Sigmoid colon (tissue), 7 donors: ENCODE measurements around the gene TRIM3. TPM values are rescaled to one million over a fixed set of nuclear protein-coding genes. Genes with fewer than 3 reads are reported as not detected.

Experiments used
- DNase-seq: peaks from one replicate; pipeline ENCODE4 v3.0.0-alpha.2; 2019
- H3K27ac ChIP-seq, 4 donors: fragments of 200-600 bp; sonication (generic); one replicate each; pipeline ENCODE4 v1.5.1; 2016 to 2019; ENCODE audit warnings: mild to moderate bottlenecking in 1 of 4
- H3K27me3 ChIP-seq, 3 donors: fragments of 200-600 bp; sonication (generic); one replicate each; pipeline ENCODE4 v1.5.1; 2019; ENCODE audit warnings: mild to moderate bottlenecking in 1 of 3
- H3K36me3 ChIP-seq, 4 donors: fragments of 200-600 bp; sonication (generic); one replicate each; pipeline ENCODE4 v1.5.1; 2016 to 2019
- H3K4me1 ChIP-seq, 4 donors: fragments of 200-600 bp; sonication (generic); one replicate each; pipeline ENCODE4 v1.5.1; 2017 to 2019
- H3K4me3 ChIP-seq, 4 donors: fragments of 200-600 bp; sonication (generic); one replicate each; pipeline ENCODE4 v1.5.1; 2017 to 2019; ENCODE audit warnings: mild to moderate bottlenecking in 2 of 4, moderate library complexity in 1 of 4
- H3K9me3 ChIP-seq, 4 donors: fragments of 200-600 bp in 3 of 4; sonication (generic) in 3 of 4; one replicate each; pipeline versions ENCODE4 v1.5.1 to v1.6.1; 2013 to 2019
- EP300 ChIP-seq, 4 donors: sonication (generic); formaldehyde crosslinking; IDR thresholded peaks; one replicate each; pipeline ENCODE4 v1.6.1; 2017; ENCODE audit warnings: antibody characterized with exemption in 4 of 4
- POLR2A ChIP-seq, 2 donors: fragments of 450-650 bp; IDR thresholded peaks; one replicate each; pipeline ENCODE4 v1.6.1; 2016; ENCODE audit warnings: antibody characterized with exemption in 2 of 2, mild to moderate bottlenecking in 2 of 2, moderate library complexity in 2 of 2
- POLR2AphosphoS5 ChIP-seq, 4 donors: sonication (generic); formaldehyde crosslinking; IDR thresholded peaks; one replicate each; pipeline ENCODE4 v1.6.1; 2017; ENCODE audit warnings: antibody characterized with exemption in 4 of 4
- WGBS, 2 donors: extraction: QIAGEN DNeasy Blood & Tissue Kit; methylation state at CpG; one replicate each; pipeline ENCODE4 v1.1.7; 2013; 5-methylcytosine and 5-hydroxymethylcytosine counted together
- intact Hi-C: fragments of 100-400 bp; cut with DNase I; formaldehyde crosslinking; loops from one replicate; pipeline ENCODE4 v1.15.1; 2023
- polyA plus RNA-seq, 3 donors: library from polyadenylated mRNA; stranded (reverse); fragments of 200-250 nt; gene quantifications; one replicate each; pipeline ENCODE4 v1.2.3, GENCODE V29; 2013
- total RNA-seq, 4 donors: library from RNA; depleted of rRNA; stranded (reverse); fragments of >200 nt; gene quantifications; one replicate each; pipeline ENCODE4 v1.1.0, GENCODE V29; 2016
- TF ChIP-seq, protein P1 (sequence below), 4 experiments: fragments of 450-650 bp in 3 of 4; fragments of 200-600 bp in 1 of 4; IDR thresholded peaks; one replicate each; pipeline ENCODE4 v1.5.1; 2016 to 2019; ENCODE audit warnings: antibody characterized with exemption in 4 of 4, mild to moderate bottlenecking in 3 of 4, moderate library complexity in 2 of 4
- donor health status: healthy with polysubstance abuse.
- donor health status: Bipolar disorder and iron deficiency.
- donor health status: healthy.

The TRIM3 gene
- total and polyA plus RNA-seq, 7 donors: 14.6 to 27.1 (median 19.8) TPM

DNA sequence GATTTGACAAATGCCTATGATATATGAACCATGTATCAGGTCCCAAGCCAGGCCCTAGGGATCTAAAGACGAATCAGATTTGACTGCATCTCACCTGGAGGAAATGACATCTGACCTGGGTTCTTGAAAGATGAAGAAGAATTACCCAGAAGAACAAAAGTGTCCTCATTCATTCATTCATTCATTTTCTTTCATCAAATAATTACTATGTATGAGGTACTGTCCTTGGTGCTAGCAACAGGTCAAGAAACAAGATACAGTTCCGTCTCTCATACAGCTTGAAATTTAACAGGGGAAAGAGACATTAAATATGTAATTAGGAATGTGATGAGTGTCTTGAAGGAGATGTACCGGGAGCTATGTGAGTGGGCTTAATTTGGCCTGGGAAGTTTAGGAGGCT lies 53.1 kb downstream of the TRIM3 start:
- no peak for TF ChIP-seq POLR2A (IDR thresholded peaks at IDR 0.05)
- TF ChIP-seq, protein P1, sequence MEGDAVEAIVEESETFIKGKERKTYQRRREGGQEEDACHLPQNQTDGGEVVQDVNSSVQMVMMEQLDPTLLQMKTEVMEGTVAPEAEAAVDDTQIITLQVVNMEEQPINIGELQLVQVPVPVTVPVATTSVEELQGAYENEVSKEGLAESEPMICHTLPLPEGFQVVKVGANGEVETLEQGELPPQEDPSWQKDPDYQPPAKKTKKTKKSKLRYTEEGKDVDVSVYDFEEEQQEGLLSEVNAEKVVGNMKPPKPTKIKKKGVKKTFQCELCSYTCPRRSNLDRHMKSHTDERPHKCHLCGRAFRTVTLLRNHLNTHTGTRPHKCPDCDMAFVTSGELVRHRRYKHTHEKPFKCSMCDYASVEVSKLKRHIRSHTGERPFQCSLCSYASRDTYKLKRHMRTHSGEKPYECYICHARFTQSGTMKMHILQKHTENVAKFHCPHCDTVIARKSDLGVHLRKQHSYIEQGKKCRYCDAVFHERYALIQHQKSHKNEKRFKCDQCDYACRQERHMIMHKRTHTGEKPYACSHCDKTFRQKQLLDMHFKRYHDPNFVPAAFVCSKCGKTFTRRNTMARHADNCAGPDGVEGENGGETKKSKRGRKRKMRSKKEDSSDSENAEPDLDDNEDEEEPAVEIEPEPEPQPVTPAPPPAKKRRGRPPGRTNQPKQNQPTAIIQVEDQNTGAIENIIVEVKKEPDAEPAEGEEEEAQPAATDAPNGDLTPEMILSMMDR (IDR thresholded peaks at IDR 0.05): no peak
- no peak for TF ChIP-seq POLR2AphosphoS5 (IDR thresholded peaks at IDR 0.05)
- TF ChIP-seq EP300 (IDR thresholded peaks at IDR 0.05): no peak
- H3K36me3 ChIP-seq: no peaks in the 10 kb centered on the region
- WGBS, 2 donors: 92 to 95% methylated on average over 3 of the region's 3 CpGs

DNA sequence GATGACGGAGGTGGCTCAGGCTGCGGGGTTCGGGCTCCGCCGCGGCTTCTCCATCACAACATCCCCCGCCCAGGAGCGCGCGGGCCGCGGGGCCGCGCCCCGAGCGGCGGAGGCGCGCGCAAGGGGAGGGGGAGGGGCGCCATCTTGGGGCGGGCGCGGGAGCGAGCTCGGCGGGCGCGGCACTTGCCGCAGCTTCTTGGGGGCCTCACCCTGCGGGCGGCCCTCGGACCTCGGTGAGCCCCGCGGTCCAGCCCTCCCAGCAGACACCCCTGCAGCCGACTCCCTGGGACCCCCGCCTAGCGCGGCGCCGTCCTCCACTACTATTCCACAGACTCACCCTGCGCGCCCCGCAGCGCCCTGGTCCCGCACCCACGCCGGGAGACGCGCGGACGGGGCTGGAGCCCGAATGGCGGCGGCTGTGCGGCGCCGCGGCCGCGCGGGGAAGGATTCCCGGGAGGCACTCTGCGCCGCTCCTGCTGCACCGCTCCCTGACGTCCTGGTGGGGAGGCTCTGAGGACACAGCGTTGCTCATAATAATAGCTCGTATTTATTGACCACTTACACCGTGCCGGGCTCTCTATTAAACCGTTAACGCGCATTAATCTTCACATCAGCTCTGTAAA lies 54.6 kb downstream of the TRIM3 start, which contains the start of gene APBB1:
Gene APBB1 (minus strand): TSS at position 86 of the 623 bp plus-strand sequence. CDS start 7,747 bp downstream, outside the sequence.
- 0 to 1% methylated on average over 75 of the region's 75 CpGs for WGBS, 2 donors
- TF ChIP-seq EP300 (IDR thresholded peaks at IDR 0.05): no peak
- TF ChIP-seq, protein P1 (IDR thresholded peaks at IDR 0.05): peak in 2 of 4 experiments; percentile 14 to 17
- TF ChIP-seq POLR2AphosphoS5 (IDR thresholded peaks at IDR 0.05): peak in 3 of 4 donors; percentile 20 to 84 (median 81)
- no peak for TF ChIP-seq POLR2A (IDR thresholded peaks at IDR 0.05)
- Histone ChIP-seq H3K4me1 (peaks cover 0 to 35% (median 24%) of the 10 kb centered on the region in 4 donors), H3K9me3 (no peaks in the 10 kb centered on the region), H3K36me3 (no peaks in the 10 kb centered on the region), H3K27ac (peak within 1 kb of the TSS; percentile 86 to 98 (median 94)), H3K4me3 (peak within 1 kb of the TSS; percentile 79 to 99 (median 89)), H3K27me3 (no peaks in the 10 kb centered on the region)
- DNase-seq: peak; percentile 82
- intact Hi-C loops: loop anchor here (2.0 to 5.0 kb wide), 2 partner anchors 28 to 53 kb away; partner anchors contain the start of genes SMPD1 and TRIM3

More for the DNA sequence above, 53.1 kb downstream of the TRIM3 start:
- no peak for DNase-seq
- Histone ChIP-seq H3K9me3 (no peaks in the 10 kb centered on the region), H3K27ac (no peak overlapping the region), H3K4me3 (no peak overlapping the region), H3K4me1 (peaks cover 0 to 21% (median 18%) of the 10 kb centered on the region in 4 donors), H3K27me3 (no peaks in the 10 kb centered on the region)
- intact Hi-C loops: no loop called here

DNA sequence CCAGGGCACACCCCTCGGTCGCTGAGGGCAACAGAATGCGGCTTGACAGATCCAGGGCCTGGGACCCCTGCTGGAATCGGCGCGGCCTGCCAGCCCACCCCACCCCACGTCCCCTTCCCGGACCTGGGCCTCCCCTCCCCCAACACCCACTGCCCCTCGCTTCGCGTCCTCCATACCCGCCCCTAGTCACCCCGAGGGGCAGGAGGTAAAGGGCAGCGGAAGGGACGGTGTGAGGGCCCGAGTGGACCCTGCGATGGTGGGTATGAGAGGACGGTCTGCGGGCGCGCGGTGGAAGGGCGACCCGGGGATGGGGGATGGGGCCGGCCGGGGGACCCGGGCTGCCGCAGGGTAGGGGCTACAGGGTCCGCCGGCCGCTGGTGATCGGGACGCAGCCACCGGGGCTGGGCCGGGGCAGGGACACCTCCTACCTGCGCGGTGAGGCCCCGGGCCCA lies 55.2 kb downstream of the TRIM3 start:
- no peaks in the 10 kb centered on the region for H3K9me3 ChIP-seq
- no peaks in the 10 kb centered on the region for H3K36me3 ChIP-seq
- H3K4me3 ChIP-seq: peak overlapping the region; percentile 79 to 99 (median 89)
- H3K27me3 ChIP-seq: no peaks in the 10 kb centered on the region
- H3K4me1 ChIP-seq: peaks cover 0 to 37% (median 26%) of the 10 kb centered on the region in 4 donors
- intact Hi-C loops: loop anchor here (2.0 to 5.0 kb wide), 2 partner anchors 28 to 54 kb away; partner anchors contain the start of genes SMPD1 and TRIM3
- TF ChIP-seq, protein P1 (IDR thresholded peaks at IDR 0.05): no peak
- no peak for DNase-seq
- WGBS, 2 donors: 1 to 2% methylated on average over 38 of the region's 38 CpGs
- H3K27ac ChIP-seq: peak overlapping the region; percentile 86 to 98 (median 94)

DNA sequence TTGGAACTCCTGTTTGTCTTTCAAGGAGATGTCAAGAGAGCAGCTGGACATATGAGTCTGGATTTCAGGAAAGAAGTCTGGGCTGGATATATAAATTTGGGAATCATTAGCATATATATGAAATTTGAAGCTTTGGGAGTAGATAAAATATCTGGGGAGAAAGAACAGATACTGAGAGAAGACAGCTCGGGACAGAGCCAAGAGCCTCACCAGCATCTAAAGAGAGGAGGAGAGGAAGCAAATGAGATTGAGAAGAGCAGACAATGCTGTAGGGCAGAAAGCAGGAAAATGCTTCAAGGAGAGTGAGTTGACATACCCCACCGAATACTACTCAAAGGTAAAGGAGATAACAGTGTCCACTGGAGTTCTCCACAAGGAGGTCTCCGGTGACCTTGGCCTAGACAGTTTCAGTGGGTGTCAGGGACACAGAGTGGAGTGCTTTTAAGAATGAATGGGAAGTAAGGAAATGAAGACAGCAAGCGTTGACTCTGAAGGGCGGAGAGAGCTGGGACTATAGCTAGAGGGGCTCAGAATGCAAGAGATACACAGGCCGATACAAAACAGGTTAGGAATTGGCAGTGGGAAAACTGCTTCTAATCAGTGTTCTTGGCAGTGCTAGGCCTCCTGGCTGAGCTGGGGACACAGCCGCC lies 55.7 kb downstream of the TRIM3 start:
- H3K4me3 ChIP-seq: peak overlapping the region; percentile 79 to 99 (median 89)
- H3K9me3 ChIP-seq: no peaks in the 10 kb centered on the region
- no peak for DNase-seq
- 48 to 51% methylated on average over 7 of the region's 7 CpGs for WGBS, 2 donors
- peaks cover 0 to 40% (median 28%) of the 10 kb centered on the region in 4 donors for H3K4me1 ChIP-seq
- no peak for TF ChIP-seq POLR2A (IDR thresholded peaks at IDR 0.05)
- no peak for TF ChIP-seq EP300 (IDR thresholded peaks at IDR 0.05)
- TF ChIP-seq POLR2AphosphoS5 (IDR thresholded peaks at IDR 0.05): no peak
- TF ChIP-seq, protein P1 (IDR thresholded peaks at IDR 0.05): no peak
- H3K27ac ChIP-seq: peak overlapping the region; percentile 86 to 98 (median 94)
- no peaks in the 10 kb centered on the region for H3K36me3 ChIP-seq
- intact Hi-C loops: loop anchor here (2.0 to 5.0 kb wide), 2 partner anchors 27 to 54 kb away; partner anchors contain the start of genes SMPD1 and TRIM3
- H3K27me3 ChIP-seq: no peaks in the 10 kb centered on the region
